Activated naive CD8-positive, alpha-beta T cell (primary cell): ENCODE data around the gene SUMO3.

Source experiments
- H3K27ac Mint-ChIP-seq: one replicate; pipeline ENCODE4 v1.8.0; 2021; ENCODE audit warnings: mixed read lengths
- H3K27me3 Mint-ChIP-seq: one replicate; pipeline ENCODE4 v1.8.0; 2021; ENCODE audit warnings: mixed read lengths
- H3K36me3 Mint-ChIP-seq: one replicate; pipeline ENCODE4 v1.8.0; 2021; ENCODE audit warnings: mixed read lengths
- H3K4me1 Mint-ChIP-seq: one replicate; pipeline ENCODE4 v1.8.0; 2021; ENCODE audit warnings: low read depth, mixed read lengths
- H3K4me3 Mint-ChIP-seq: one replicate; pipeline ENCODE4 v1.8.0; 2021; ENCODE audit warnings: mild to moderate bottlenecking, mixed read lengths
- H3K9me3 Mint-ChIP-seq: one replicate; pipeline ENCODE4 v1.8.0; 2021; ENCODE audit warnings: low read depth, mixed read lengths

Gene SUMO3

DNA sequence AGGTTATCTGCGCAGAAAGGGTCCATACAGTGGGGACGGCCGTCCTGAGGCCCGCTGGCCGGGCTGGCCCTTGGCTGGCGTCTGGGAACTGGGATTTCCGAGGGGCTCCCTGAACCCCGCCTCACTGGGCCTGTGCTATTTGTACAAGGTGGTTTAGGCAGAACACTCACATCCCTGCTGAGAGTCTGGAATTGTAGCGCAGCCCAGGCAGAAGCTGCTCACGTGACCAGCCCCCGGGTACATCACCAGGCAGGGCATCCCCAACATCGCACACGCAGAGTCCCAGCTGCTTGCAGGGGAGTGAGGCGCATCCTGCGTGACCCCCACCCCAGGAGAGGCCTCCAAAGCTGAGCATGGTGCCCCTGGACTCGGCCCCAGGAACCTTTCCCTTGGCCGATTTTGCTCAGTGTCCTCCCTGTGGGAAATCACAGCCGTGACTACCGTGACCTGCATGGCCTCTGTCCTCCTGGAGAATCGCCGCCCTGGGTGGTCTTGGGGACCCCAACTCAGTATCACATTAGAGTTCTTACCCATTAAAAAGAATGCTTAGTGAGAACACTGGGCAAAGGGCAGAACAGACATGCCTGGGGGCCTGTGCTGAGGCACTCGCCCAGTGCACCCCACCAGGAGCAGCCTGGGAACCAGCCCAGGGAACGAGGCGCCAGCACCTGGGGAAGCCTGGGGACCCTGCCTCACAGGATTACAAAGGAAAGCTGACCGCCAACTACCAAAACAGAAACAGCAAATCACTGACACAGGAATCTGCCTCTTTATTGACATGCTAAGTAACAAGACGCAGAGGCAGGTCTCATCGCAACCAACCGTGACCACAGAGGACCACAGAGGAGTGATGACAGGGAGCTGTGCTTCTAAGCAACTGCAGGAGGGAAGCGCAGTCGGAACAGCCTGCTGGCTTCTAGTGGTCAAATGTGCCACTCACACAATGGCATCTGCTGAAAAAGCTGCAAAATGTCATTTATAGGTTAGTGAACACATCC lies 49.7 kb downstream of the SUMO3 start:
- Mint-ChIP-seq H3K27ac (no peak overlapping the region), H3K27me3 (no peaks in the 10 kb centered on the region), H3K4me1 (peaks cover 21% of the 10 kb centered on the region), H3K36me3 (peaks cover 4% of the 10 kb centered on the region), H3K4me3 (no peak overlapping the region), H3K9me3 (no peaks in the 10 kb centered on the region)

- H3K9me3 Mint-ChIP-seq = no peaks in the 10 kb centered on the region
- H3K27me3 Mint-ChIP-seq = no peaks in the 10 kb centered on the region
- H3K27ac Mint-ChIP-seq = no peak overlapping the region
- peaks cover 21% of the 10 kb centered on the region for H3K4me1 Mint-ChIP-seq
- no peak overlapping the region for H3K4me3 Mint-ChIP-seq
- H3K36me3 Mint-ChIP-seq = peaks cover 4% of the 10 kb centered on the region
Measured at GRCh38 chr21:44766818-44767354, 51.0 kb downstream of the SUMO3 start.

- H3K4me1 Mint-ChIP-seq = peaks cover 24% of the 10 kb centered on the region
- peaks cover 4% of the 10 kb centered on the region for H3K36me3 Mint-ChIP-seq
- H3K4me3 Mint-ChIP-seq = no peak overlapping the region
- no peaks in the 10 kb centered on the region for H3K9me3 Mint-ChIP-seq
- peak overlapping the region; percentile 79 for H3K27ac Mint-ChIP-seq
- no peaks in the 10 kb centered on the region for H3K27me3 Mint-ChIP-seq
Measured at GRCh38 chr21:44766014-44766817, 51.6 kb downstream of the SUMO3 start.

DNA sequence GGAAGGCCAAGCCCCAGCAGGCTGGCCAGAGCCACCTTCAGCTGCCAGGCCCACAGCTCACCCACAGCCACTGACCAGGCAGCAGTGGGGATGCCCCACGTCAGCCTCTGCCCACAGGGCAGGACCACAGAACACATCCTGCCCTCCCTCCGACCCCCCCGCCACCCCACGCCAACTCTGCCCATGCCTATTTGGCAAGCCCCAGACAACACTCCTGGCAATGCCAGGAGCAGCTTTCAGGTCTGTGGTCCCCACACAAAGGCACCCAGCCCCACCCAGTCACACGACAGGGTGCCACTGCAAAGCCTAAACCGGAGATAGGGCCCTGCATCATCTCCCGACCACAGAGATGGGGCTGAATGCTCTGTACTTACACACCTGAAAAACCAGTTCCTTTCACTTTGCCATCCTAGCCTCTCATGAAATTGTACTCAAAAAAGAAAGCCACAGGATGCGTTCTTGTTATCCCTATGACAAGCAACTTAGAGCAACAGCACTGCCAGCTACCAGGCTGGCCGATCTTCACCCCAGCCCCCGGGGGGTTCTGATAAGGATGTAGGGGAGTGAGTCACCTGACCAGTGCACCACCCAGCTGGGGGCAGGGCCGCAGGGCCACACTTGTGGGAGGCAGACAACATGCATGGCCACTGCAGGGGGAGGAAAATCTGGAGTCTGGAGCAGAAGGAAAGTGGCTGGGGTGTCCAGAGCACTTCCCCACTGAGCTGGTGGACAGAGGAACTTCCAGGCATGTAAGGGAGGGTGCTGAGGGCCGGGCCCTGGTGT lies 52.4 kb downstream of the SUMO3 start:
- Mint-ChIP-seq H3K27ac (peak overlapping the region; percentile 79), H3K36me3 (peaks cover 4% of the 10 kb centered on the region), H3K4me3 (peak overlapping the region; percentile 32)

DNA sequence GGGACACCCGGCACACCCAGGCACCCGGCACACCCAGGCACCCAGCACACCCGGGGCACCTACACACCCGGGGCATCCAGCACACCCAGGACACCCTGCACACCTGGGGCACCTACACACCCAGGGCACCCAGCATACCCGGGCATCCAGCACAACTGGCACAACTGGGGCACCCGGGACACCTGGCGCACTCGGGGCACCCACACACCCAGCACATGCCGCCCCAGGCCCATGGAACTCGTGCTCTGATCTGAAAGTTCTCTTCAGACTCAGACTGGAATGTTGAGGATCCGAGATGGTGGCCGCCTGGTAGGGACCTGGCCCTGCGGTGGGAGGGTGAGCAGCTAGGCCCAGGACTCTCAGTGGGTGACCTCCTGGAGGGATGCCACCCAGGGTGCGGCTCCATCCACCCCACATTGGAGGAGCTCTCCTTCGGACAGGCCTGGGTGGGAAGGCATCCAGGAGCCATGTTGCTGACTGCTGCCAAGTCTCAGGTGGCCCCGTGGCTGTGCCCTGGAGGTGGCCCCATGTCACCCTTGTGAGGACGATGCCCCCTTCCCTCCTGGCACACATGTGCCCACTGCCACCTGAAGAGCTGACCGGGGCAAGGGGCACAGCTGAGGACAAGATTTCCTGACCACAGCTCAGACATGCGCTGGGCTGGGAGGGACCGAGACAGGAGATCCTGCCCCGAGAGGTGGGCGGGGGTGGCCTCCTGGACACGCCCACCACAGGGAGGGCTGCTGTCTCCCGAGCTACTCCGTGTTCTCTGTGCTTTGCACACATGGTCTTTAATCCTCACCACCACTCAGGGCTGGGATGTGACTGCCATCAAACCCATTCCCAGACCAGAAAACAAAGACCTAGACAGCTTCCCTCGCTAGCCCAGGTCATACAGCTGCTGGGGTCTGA lies 53.3 kb downstream of the SUMO3 start:
- Mint-ChIP-seq H3K27me3 (no peaks in the 10 kb centered on the region), H3K4me1 (peaks cover 24% of the 10 kb centered on the region), H3K9me3 (no peaks in the 10 kb centered on the region), H3K4me3 (no peak overlapping the region), H3K27ac (no peak overlapping the region), H3K36me3 (peaks cover 3% of the 10 kb centered on the region)

More for the DNA sequence above, 52.4 kb downstream of the SUMO3 start:
- no peaks in the 10 kb centered on the region for H3K27me3 Mint-ChIP-seq
- H3K4me1 Mint-ChIP-seq = peaks cover 24% of the 10 kb centered on the region
- H3K9me3 Mint-ChIP-seq = no peaks in the 10 kb centered on the region

- H3K36me3 Mint-ChIP-seq = peaks cover 2% of the 10 kb centered on the region
- H3K4me3 Mint-ChIP-seq = no peak overlapping the region
- peaks cover 24% of the 10 kb centered on the region for H3K4me1 Mint-ChIP-seq
- H3K27ac Mint-ChIP-seq = no peak overlapping the region
- H3K9me3 Mint-ChIP-seq = no peaks in the 10 kb centered on the region
- no peaks in the 10 kb centered on the region for H3K27me3 Mint-ChIP-seq
Measured at GRCh38 chr21:44763451-44764318, 54.2 kb downstream of the SUMO3 start.

DNA sequence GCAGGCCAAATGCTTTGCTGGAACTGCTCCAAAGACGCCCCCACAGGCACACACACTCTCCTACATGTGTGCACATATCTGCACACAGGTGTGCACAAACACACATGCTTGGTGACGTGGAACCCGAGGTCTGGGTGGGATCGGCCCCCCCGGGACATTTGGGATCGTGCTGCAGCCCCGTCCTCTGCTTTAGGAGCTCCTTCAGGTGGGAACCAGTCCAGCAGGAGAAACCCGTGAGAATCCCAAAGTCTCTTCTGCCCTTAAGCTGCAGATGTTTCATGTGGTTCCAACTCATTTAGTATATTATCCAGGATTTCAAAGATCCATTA lies 54.8 kb downstream of the SUMO3 start:
- no peak overlapping the region for H3K27ac Mint-ChIP-seq

GRCh38 chr21:44762221-44763049 lies 55.4 kb downstream of the SUMO3 start:
- no peaks in the 10 kb centered on the region for H3K36me3 Mint-ChIP-seq
- H3K27ac Mint-ChIP-seq = no peak overlapping the region
- no peaks in the 10 kb centered on the region for H3K27me3 Mint-ChIP-seq
- peaks cover 24% of the 10 kb centered on the region for H3K4me1 Mint-ChIP-seq
- H3K4me3 Mint-ChIP-seq = no peak overlapping the region
- no peaks in the 10 kb centered on the region for H3K9me3 Mint-ChIP-seq

More for the DNA sequence above, 54.8 kb downstream of the SUMO3 start:
- Mint-ChIP-seq H3K4me3 (no peak overlapping the region), H3K4me1 (peaks cover 24% of the 10 kb centered on the region), H3K9me3 (no peaks in the 10 kb centered on the region), H3K36me3 (no peaks in the 10 kb centered on the region), H3K27me3 (no peaks in the 10 kb centered on the region)

DNA sequence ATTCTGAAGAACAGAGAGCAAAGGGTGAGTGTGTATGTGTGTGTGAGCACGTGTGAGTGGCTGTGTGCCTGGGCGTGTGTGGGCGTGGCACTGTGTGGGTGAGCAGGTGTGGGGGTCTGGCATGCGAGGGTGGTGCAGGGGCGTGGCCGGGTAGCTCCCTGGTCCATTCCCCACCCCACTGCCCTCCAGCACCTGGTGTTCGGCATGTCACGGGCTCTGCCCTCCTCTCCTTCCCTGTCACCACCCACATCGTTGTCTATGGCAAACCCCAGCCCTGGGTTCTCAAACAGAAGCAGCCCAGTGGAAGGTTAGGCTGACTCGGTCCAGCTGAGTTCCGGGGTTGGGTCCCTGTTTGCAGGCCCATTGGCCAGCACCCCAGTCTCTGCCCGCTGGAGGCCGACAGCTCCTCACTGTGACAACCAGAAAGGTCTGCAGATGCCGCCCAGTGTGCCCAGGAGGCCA lies 56.1 kb downstream of the SUMO3 start:
- Mint-ChIP-seq H3K4me3 (no peak overlapping the region), H3K4me1 (peaks cover 21% of the 10 kb centered on the region), H3K9me3 (no peaks in the 10 kb centered on the region), H3K36me3 (no peaks in the 10 kb centered on the region), H3K27ac (no peak overlapping the region), H3K27me3 (no peaks in the 10 kb centered on the region)

- no peaks in the 10 kb centered on the region for H3K9me3 Mint-ChIP-seq
- H3K27me3 Mint-ChIP-seq = no peaks in the 10 kb centered on the region
- H3K4me1 Mint-ChIP-seq = peaks cover 15% of the 10 kb centered on the region
- H3K4me3 Mint-ChIP-seq = no peak overlapping the region
- no peak overlapping the region for H3K27ac Mint-ChIP-seq
- no peaks in the 10 kb centered on the region for H3K36me3 Mint-ChIP-seq
Measured at GRCh38 chr21:44761011-44761729, 56.7 kb downstream of the SUMO3 start.

DNA sequence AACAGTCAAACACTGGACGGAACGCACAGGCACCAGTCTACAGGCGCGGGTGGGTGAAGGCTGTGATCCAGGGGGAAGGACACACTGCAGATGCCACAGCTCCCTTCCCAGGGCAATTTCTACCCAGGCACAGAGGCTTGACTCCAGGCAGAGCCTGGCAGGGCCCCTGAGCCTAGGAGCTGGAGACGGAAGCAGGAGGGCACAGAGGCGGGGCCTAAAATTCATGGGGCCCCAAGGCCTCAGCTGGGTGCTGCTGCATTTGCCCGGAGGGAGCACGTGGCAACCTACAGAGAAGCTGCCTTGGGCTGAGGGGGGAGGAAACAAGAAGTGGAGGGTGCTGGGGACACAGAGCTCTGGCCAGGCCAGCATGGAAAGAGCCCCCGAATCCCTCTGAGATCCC lies 57.5 kb downstream of the SUMO3 start:
- Mint-ChIP-seq H3K27me3 (no peaks in the 10 kb centered on the region), H3K9me3 (no peaks in the 10 kb centered on the region), H3K4me3 (no peak overlapping the region), H3K36me3 (no peaks in the 10 kb centered on the region), H3K4me1 (peaks cover 8% of the 10 kb centered on the region), H3K27ac (no peak overlapping the region)
